ENCODE results near the gene ADARB2.

- TF ChIP-seq POLR2AphosphoS5 (IDR thresholded peaks at IDR 0.05; ENCODE audit: low read depth, low read length) (no peak), REST (IDR thresholded peaks at IDR 0.05; ENCODE audit: insufficient read depth in 1 of 2, low read depth in 2 of 2, low read length in 2 of 2) (no peak), SIN3A (IDR thresholded peaks at IDR 0.05; ENCODE audit: borderline replicate concordance, insufficient read depth, low read length) (no peak)
Observed at GRCh38 chr10:1187855-1188557, 549.3 kb downstream of the ADARB2 start.
